GM12878 (cell line): ENCODE measurements around the gene DHRS9.

Experiments
- ATF7 ChIP-seq: fragments of 450-650 bp; IDR thresholded peaks from 2 replicates; pipeline ENCODE4 v1.6.1; 2016; ENCODE audit warnings: low read depth, mild to moderate bottlenecking
- ELK1 ChIP-seq: IDR thresholded peaks from 2 replicates; pipeline ENCODE4 v1.6.1; 2012; ENCODE audit warnings: low read depth, low read length, improper control_type of control experiment
- EP300 ChIP-seq, 2 experiments: fragments of 150-350 bp in 1 of 2; IDR thresholded peaks; 2 replicates each; pipeline ENCODE4 v1.6.1; 2011 to 2012; ENCODE audit warnings: low read depth in 2 of 2, low read length in 2 of 2, borderline replicate concordance in 1 of 2, improper control_type of control experiment in 1 of 2, inconsistent platforms in 1 of 2; ENCODE audit not compliant: control insufficient read depth in 1 of 2
- FOXM1 ChIP-seq: IDR thresholded peaks from 2 replicates; pipeline ENCODE4 v1.6.1; 2012; ENCODE audit warnings: low read depth, mild to moderate bottlenecking, inconsistent platforms, low read length, moderate library complexity
- GABPA ChIP-seq: IDR thresholded peaks from 2 replicates; pipeline ENCODE4 v1.6.1; 2014; ENCODE audit warnings: antibody characterized with exemption, low read depth, mild to moderate bottlenecking, inconsistent platforms
- JUND ChIP-seq: IDR thresholded peaks from 2 replicates; pipeline ENCODE4 v1.6.1; 2012; ENCODE audit warnings: low read depth, mild to moderate bottlenecking, low read length, improper control_type of control experiment, moderate library complexity
- KAT2A ChIP-seq: conservative IDR thresholded peaks from 2 replicates; pipeline ENCODE4 v1.6.1; 2011; ENCODE audit warnings: low read depth, low read length; ENCODE audit not compliant: control insufficient read depth
- MLLT1 ChIP-seq: fragments of 450-650 bp; IDR thresholded peaks from 2 replicates; pipeline ENCODE4 v1.6.1; 2016; ENCODE audit warnings: mild to moderate bottlenecking
- PML ChIP-seq: IDR thresholded peaks from 2 replicates; pipeline ENCODE4 v1.6.1; 2012; ENCODE audit warnings: low read length, inconsistent platforms
- POU2F2 ChIP-seq: IDR thresholded peaks from 3 replicates; pipeline ENCODE4 v1.6.1; 2011; ENCODE audit warnings: low read depth, mild to moderate bottlenecking, low read length, borderline replicate concordance
- RCOR1 ChIP-seq: conservative IDR thresholded peaks from 2 replicates; pipeline ENCODE4 v1.6.1; 2012; ENCODE audit warnings: low read depth, low read length, improper control_type of control experiment
- SIN3A ChIP-seq: IDR thresholded peaks from 2 replicates; pipeline ENCODE4 v1.6.1; 2012; ENCODE audit warnings: low read depth, low read length, improper control_type of control experiment
- TARDBP ChIP-seq: IDR thresholded peaks from 2 replicates; pipeline ENCODE4 v1.6.1; 2016; ENCODE audit warnings: borderline replicate concordance
- TF ChIP-seq, protein P1 (sequence below), 3 experiments: IDR thresholded peaks in 2 of 3; conservative IDR thresholded peaks in 1 of 3; 2 replicates each; pipeline ENCODE4 v1.5.1; 2011; ENCODE audit warnings: low read depth in 3 of 3, low read length in 3 of 3, mild to moderate bottlenecking in 3 of 3, control low read depth in 2 of 3, moderate library complexity in 2 of 3, inconsistent platforms in 1 of 3, mixed read lengths in 1 of 3; ENCODE audit not compliant: control insufficient read depth in 2 of 3, insufficient read depth in 1 of 3; ENCODE audit errors: extremely low read depth in 1 of 3

GRCh38 chr2:169136885-169137534 lies 67.6 kb downstream of the DHRS9 start:
- TF ChIP-seq, protein P1, sequence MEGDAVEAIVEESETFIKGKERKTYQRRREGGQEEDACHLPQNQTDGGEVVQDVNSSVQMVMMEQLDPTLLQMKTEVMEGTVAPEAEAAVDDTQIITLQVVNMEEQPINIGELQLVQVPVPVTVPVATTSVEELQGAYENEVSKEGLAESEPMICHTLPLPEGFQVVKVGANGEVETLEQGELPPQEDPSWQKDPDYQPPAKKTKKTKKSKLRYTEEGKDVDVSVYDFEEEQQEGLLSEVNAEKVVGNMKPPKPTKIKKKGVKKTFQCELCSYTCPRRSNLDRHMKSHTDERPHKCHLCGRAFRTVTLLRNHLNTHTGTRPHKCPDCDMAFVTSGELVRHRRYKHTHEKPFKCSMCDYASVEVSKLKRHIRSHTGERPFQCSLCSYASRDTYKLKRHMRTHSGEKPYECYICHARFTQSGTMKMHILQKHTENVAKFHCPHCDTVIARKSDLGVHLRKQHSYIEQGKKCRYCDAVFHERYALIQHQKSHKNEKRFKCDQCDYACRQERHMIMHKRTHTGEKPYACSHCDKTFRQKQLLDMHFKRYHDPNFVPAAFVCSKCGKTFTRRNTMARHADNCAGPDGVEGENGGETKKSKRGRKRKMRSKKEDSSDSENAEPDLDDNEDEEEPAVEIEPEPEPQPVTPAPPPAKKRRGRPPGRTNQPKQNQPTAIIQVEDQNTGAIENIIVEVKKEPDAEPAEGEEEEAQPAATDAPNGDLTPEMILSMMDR (IDR thresholded peaks at IDR 0.05 in 2 of 3, conservative IDR thresholded peaks at IDR 0.05 in 1 of 3; ENCODE audit: control insufficient read depth in 2 of 3, extremely low read depth in 1 of 3, insufficient read depth in 1 of 3, low read depth in 3 of 3, low read length in 3 of 3): no peak
- TF ChIP-seq GABPA (no peak), FOXM1 (no peak), ATF7 (no peak), TARDBP (no peak), POU2F2 (no peak), SIN3A (no peak), PML (no peak), MLLT1 (no peak), KAT2A (no peak), RCOR1 (no peak), ELK1 (no peak), EP300 (IDR thresholded peaks at IDR 0.05; ENCODE audit: borderline replicate concordance in 1 of 2, control insufficient read depth in 1 of 2, low read depth in 2 of 2, low read length in 2 of 2) (no peak), JUND (no peak)
